ENCODE results near the gene TAB2. TPM values are rescaled to one million over a fixed set of nuclear protein-coding genes. Genes with fewer than 3 reads are reported as not detected.

The TAB2 gene
- total and polyA plus RNA-seq, 2 of the 8 experiments (the other 6 are each of a cell fraction or from before 2014, with no cell fraction given), result 40.4 to 63.0 TPM

- no peaks in the 10 kb centered on the region for H3K27me3 ChIP-seq (replicated peaks in 1 of 4; ENCODE audit: control insufficient read depth in 3 of 4, extremely low read depth in 1 of 4, insufficient read depth in 3 of 4, low read length in 3 of 4)
- H3K4me1 ChIP-seq (replicated peaks in 1 of 4; ENCODE audit: control insufficient read depth in 3 of 4, insufficient read depth in 4 of 4, low read length in 3 of 4), result peaks cover 0 to 17% (median 5%) of the 10 kb centered on the region in 4 experiments; a peak in 5 of 7 replicates
- H3K18ac ChIP-seq (ENCODE audit: extremely low read depth, low read length), result no peak overlapping the region
- H4K20me1 ChIP-seq (replicated peaks in 1 of 2; ENCODE audit: control insufficient read depth in 1 of 2, insufficient read depth in 2 of 2, low read length in 2 of 2), result peaks cover 14 to 15% of the 10 kb centered on the region in 2 experiments
- H3K14ac ChIP-seq (ENCODE audit: insufficient read length), result no peak overlapping the region
- H3K79me2 ChIP-seq (ENCODE audit: control insufficient read depth in 1 of 2, insufficient read depth in 2 of 2, low read length in 2 of 2), result peaks cover 20 to 100% of the 10 kb centered on the region in 2 experiments; a peak in 3 of 4 replicates
- H3K23me2 ChIP-seq (ENCODE audit: low read depth, low read length), result no peaks in the 10 kb centered on the region
- no peak overlapping the region for H3K4ac ChIP-seq (replicated peaks; ENCODE audit: insufficient read length, low read depth, low read length)
- no peak overlapping the region for H2AFZ ChIP-seq (ENCODE audit: low read length)
- no peak overlapping the region for H3K23ac ChIP-seq (ENCODE audit: insufficient read length)
- no peak overlapping the region for H3K4me3 ChIP-seq (ENCODE audit: extremely low read depth in 1 of 4, insufficient read depth in 2 of 4, low read depth in 3 of 4, low read length in 4 of 4)
- no peak overlapping the region for H3K27ac ChIP-seq (ENCODE audit: low read depth, low read length)
- WGBS, 2 experiments (ENCODE audit: extremely low coverage in 1 of 2, insufficient coverage in 1 of 2, insufficient read length in 1 of 2, insufficient replicate concordance in 2 of 2, low coverage in 1 of 2, low lambda C conversion rate in 2 of 2, missing lambda C conversion rate in 1 of 2), result 94% methylated on average over 3 of the region's 3 CpGs; no CpG with 5 or more reads in 1 of the 2 experiments
- H3K79me1 ChIP-seq (ENCODE audit: low read depth, low read length), result no peaks in the 10 kb centered on the region; the same call in 1 of the 2 replicates
- H3K36me3 ChIP-seq (ENCODE audit: control insufficient read depth in 2 of 4, insufficient read depth in 4 of 4, low read length in 3 of 4), result no peaks in the 10 kb centered on the region
- no peak for FAIRE-seq
- H4K8ac ChIP-seq (ENCODE audit: extremely low read depth, insufficient read depth, low read length), result no peak overlapping the region
- H2BK20ac ChIP-seq (ENCODE audit: low read length), result no peak overlapping the region
- no peaks in the 10 kb centered on the region for H3K9me3 ChIP-seq (ENCODE audit: insufficient read depth in 2 of 2, low read depth in 1 of 2, low read length in 1 of 2)
- no peak overlapping the region for H3K4me2 ChIP-seq (ENCODE audit: insufficient read depth in 1 of 2, low read depth in 2 of 2, low read length in 2 of 2)
- TF ChIP-seq KDM5A (IDR thresholded peaks at IDR 0.05; ENCODE audit: low read length) (no peak), CHD1 (IDR thresholded peaks at IDR 0.05; ENCODE audit: low read depth, low read length) (no peak), POLR2A (IDR thresholded peaks at IDR 0.05; ENCODE audit: control extremely low read depth in 1 of 2, low read depth in 2 of 2, low read length in 2 of 2) (no peak), NANOG (IDR thresholded peaks at IDR 0.05; ENCODE audit: insufficient read depth, low read depth, low read length, poor library complexity, severe bottlenecking) (no peak), TBP (IDR thresholded peaks at IDR 0.05; ENCODE audit: low read depth, low read length) (no peak), RAD21 (IDR thresholded peaks at IDR 0.05 in 1 of 2, conservative IDR thresholded peaks at IDR 0.05 in 1 of 2; ENCODE audit: low read depth in 2 of 2, low read length in 2 of 2) (no peak), CBX5 (IDR thresholded peaks at IDR 0.05; ENCODE audit: low read depth, low read length) (no peak), GABPA (IDR thresholded peaks at IDR 0.05; ENCODE audit: borderline replicate concordance, insufficient read depth, low read length) (no peak), NRF1 (IDR thresholded peaks at IDR 0.05; ENCODE audit: low read depth, low read length) (no peak), TCF12 (IDR thresholded peaks at IDR 0.05; ENCODE audit: low read depth, low read length) (no peak), JUN (IDR thresholded peaks at IDR 0.05; ENCODE audit: low read depth, low read length) (no peak), SP2 (IDR thresholded peaks at IDR 0.05; ENCODE audit: low read length) (no peak), BACH1 (IDR thresholded peaks at IDR 0.05; ENCODE audit: low read length) (no peak), CTBP2 (IDR thresholded peaks at IDR 0.05; ENCODE audit: borderline replicate concordance, insufficient read depth, insufficient read length, low read length) (no peak)
- ChIA-PET POLR2A (ENCODE audit: partially characterized antibody) (interaction anchor here (0.9 to 1.3 kb wide), 3 partner anchors 9 to 13 kb away, joined by 3 to 5 read pairs (median 5); no protein-coding TSS in a partner anchor), CTCF (ENCODE audit: partially characterized antibody) (interaction anchor here (0.9 kb wide), 1 partner anchor 9 kb away, joined by 3 read pairs; no protein-coding TSS in a partner anchor)
- H4K5ac ChIP-seq (ENCODE audit: insufficient read length, low read depth, low read length), result no peak overlapping the region
- no peak overlapping the region for H2BK15ac ChIP-seq (ENCODE audit: low read length)
- DNase-seq (ENCODE audit: low read depth in 1 of 2, low spot score in 2 of 2), result no peak
- H4K91ac ChIP-seq (replicated peaks; ENCODE audit: insufficient read length, low read length), result no peak overlapping the region
- no peak overlapping the region for H2BK5ac ChIP-seq (ENCODE audit: low read depth, low read length)
- no peak overlapping the region for H3K56ac ChIP-seq (replicated peaks; ENCODE audit: insufficient read length, low read depth, low read length)
- H3K9ac ChIP-seq (replicated peaks in 1 of 4; ENCODE audit: extremely low read depth in 1 of 4, low read depth in 3 of 4, low read length in 3 of 4), result no peak overlapping the region
- no peak overlapping the region for H2BK120ac ChIP-seq (replicated peaks; ENCODE audit: low read depth, low read length)
- H2BK12ac ChIP-seq (ENCODE audit: low read depth, low read length), result no peak overlapping the region
- no peak overlapping the region for H2AK5ac ChIP-seq (ENCODE audit: low read depth, low read length)
These were observed 8.2 kb downstream of the TAB2 start for GRCh38 chr6:149325648-149326236.
